ENCODE data around the gene MTMR3. TPM values are rescaled to one million over a fixed set of nuclear protein-coding genes. Genes with fewer than 3 reads are reported as not detected.

The MTMR3 gene
- total RNA-seq, 4 donors from 2014 or later, result 52.8 to 101 (median 69.1) TPM

DNA sequence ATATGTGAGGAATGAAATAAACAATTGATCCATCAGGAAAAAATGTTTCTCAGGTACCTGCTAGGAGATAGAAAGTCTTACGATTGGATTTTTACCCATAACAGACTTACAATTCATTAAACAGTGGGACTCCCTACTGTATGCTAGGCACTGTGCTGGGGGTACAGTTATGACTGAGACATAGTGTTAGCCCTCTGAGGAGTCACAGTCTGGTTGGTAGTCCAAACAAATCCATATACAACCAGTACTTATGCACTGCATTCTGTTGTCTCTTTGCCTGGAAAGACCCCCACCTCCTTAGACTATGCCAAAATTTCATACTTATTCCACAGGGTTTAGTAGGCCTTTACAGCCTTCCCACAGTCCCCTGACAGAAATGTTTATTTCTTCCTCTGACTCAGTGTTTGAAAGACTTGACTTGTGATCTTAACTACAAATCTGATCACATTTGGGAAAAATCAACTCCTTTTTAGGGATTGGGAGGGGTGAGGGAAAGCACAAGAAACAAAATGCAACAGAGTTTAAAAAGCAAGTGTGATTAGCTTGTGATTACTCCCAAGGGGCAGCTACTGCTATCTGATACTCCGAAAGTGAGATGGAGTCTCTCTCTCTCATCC is 127.9 kb downstream of the MTMR3 start:
- WGBS, 2 donors, result 42 to 44% methylated on average over 2 of the region's 2 CpGs

DNA sequence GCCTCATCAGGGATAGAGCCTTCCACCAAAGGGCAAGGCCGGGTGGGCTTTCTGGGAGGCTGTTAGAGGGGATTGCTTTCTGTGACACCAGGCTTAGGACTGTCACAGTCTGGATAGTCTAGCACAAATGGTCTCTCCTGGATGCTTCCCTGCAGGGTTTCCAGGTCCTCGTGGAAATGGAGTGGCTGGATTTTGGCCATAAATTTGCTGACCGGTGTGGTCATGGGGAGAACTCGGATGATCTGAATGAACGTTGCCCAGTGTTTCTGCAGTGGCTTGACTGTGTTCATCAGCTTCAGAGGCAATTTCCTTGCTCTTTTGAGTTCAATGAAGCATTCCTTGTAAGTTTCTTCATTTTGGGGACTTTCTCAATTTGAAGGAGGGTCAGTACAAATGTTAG is 130.2 kb downstream of the MTMR3 start:
- H3K36me3 ChIP-seq, result peaks cover 32 to 42% of the 10 kb centered on the region in 2 donors
- 32 to 38% methylated on average over 5 of the region's 5 CpGs for WGBS, 2 donors
- H3K9me3 ChIP-seq, result no peaks in the 10 kb centered on the region
- peak; percentile 56 to 66 for DNase-seq
- no peaks in the 10 kb centered on the region for H3K27me3 ChIP-seq
- intact Hi-C loops (cut with DNase I), result no loop called here
- TF ChIP-seq POLR2A (IDR thresholded peaks at IDR 0.05), result no peak
- TF ChIP-seq, protein P1, sequence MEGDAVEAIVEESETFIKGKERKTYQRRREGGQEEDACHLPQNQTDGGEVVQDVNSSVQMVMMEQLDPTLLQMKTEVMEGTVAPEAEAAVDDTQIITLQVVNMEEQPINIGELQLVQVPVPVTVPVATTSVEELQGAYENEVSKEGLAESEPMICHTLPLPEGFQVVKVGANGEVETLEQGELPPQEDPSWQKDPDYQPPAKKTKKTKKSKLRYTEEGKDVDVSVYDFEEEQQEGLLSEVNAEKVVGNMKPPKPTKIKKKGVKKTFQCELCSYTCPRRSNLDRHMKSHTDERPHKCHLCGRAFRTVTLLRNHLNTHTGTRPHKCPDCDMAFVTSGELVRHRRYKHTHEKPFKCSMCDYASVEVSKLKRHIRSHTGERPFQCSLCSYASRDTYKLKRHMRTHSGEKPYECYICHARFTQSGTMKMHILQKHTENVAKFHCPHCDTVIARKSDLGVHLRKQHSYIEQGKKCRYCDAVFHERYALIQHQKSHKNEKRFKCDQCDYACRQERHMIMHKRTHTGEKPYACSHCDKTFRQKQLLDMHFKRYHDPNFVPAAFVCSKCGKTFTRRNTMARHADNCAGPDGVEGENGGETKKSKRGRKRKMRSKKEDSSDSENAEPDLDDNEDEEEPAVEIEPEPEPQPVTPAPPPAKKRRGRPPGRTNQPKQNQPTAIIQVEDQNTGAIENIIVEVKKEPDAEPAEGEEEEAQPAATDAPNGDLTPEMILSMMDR (IDR thresholded peaks at IDR 0.05), result no peak
- peaks cover 10 to 24% of the 10 kb centered on the region in 2 donors for H3K4me1 ChIP-seq
- no peak overlapping the region for H3K4me3 ChIP-seq (replicated peaks in 1 of 3)
- peak overlapping the region; percentile 20 to 54 (median 40) for H3K27ac ChIP-seq

More for the DNA sequence above, 127.9 kb downstream of the MTMR3 start:
- Histone ChIP-seq H3K27me3 (no peaks in the 10 kb centered on the region), H3K4me1 (peaks cover 10 to 24% of the 10 kb centered on the region in 2 donors), H3K36me3 (peaks cover 25 to 36% of the 10 kb centered on the region in 2 donors), H3K27ac (no peak overlapping the region), H3K4me3 (replicated peaks in 1 of 3) (no peak overlapping the region), H3K9me3 (no peaks in the 10 kb centered on the region)
- intact Hi-C loops (cut with DNase I), result no loop called here
- DNase-seq, result no peak
- TF ChIP-seq POLR2A (IDR thresholded peaks at IDR 0.05), result no peak

DNA sequence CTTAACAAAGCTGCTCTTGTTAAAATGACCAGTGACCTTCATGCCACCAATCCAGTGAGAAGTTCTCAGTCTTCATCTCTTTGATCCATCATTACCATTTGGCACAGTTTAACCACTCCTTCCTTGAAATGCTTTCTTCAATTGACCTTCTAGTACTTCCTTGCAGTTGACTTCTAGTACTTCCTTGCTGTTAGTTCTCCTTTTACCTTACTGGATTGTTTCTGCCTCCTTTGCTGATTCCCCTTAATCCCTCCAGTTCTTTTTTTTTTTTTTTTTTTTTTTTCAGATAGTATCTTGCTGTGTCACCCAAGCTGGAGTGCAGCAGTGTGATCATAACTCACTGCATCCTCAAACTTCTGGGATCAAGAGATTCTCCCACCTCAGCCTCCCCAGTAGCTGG is 131.3 kb downstream of the MTMR3 start:
- Histone ChIP-seq H3K27me3 (no peaks in the 10 kb centered on the region), H3K4me3 (replicated peaks in 1 of 3) (no peak overlapping the region), H3K4me1 (peaks cover 10 to 24% of the 10 kb centered on the region in 2 donors), H3K36me3 (peaks cover 30 to 40% of the 10 kb centered on the region in 2 donors), H3K27ac (peak overlapping the region in 1 of 3 donors; percentile 40), H3K9me3 (no peaks in the 10 kb centered on the region)
- TF ChIP-seq, protein P1 (IDR thresholded peaks at IDR 0.05), result no peak
- TF ChIP-seq POLR2A (IDR thresholded peaks at IDR 0.05), result no peak
- intact Hi-C loops (cut with DNase I), result no loop called here
- no peak for DNase-seq

DNA sequence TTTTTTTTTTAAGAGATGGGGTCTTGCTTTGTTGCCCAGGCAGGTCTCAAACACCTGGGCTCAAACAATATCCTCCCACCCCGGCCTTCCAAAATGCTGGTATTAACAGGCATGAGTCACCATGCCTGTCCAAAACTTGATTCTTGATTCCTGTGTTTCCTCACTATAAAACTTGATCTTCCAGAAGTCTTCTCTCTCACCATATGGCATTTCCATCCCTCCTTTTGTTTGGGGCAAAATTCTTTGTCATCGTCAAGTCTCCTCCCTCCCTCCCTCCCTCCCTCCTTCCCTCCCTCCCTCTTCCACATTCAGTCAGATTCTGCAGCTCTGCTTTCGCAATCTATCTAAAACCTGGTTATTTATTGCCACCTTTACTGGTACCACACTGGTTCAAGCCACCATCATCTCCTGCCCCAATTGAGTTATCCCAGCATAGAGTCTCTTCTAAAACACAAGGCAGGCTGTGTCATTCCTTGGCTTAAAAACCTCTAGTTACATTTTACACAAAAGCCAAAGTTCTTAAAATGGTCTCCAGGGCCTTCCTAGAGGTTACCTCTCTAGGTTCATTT is 132.3 kb downstream of the MTMR3 start:
- DNase-seq, result no peak
- Histone ChIP-seq H3K27ac (no peak overlapping the region), H3K9me3 (no peaks in the 10 kb centered on the region), H3K4me1 (peaks cover 10 to 24% of the 10 kb centered on the region in 2 donors), H3K27me3 (no peaks in the 10 kb centered on the region), H3K36me3 (peaks cover 40% of the 10 kb centered on the region in 2 donors), H3K4me3 (replicated peaks in 1 of 3) (no peak overlapping the region)
- TF ChIP-seq POLR2A (IDR thresholded peaks at IDR 0.05), result no peak
- TF ChIP-seq, protein P1 (IDR thresholded peaks at IDR 0.05), result no peak
- intact Hi-C loops (cut with DNase I), result no loop called here
- WGBS, 2 donors, result 96 to 99% methylated on average over 3 of the region's 3 CpGs

DNA sequence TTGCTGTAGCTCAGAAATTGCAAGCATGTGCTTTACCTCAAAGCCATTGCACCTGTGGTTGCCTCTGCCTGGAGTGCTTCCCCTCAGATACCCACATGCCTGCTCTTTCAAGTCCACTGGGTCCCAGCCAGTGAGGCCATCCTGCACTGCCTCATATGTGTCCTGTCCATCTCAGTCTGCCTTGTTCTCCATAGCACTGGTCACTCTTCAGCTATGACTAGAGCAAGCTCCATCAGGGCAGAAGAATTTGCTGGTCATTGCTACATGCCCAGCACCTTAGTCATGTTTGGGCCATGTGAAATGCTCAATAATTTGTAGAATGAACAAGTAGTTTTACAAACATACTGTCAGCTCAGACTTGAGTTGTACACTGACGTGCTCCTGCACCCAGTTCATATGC is 132.9 kb downstream of the MTMR3 start:
- Histone ChIP-seq H3K36me3 (peaks cover 45 to 46% of the 10 kb centered on the region in 2 donors), H3K27ac (no peak overlapping the region), H3K4me1 (peaks cover 11 to 24% of the 10 kb centered on the region in 2 donors), H3K4me3 (replicated peaks in 1 of 3) (no peak overlapping the region), H3K9me3 (no peaks in the 10 kb centered on the region), H3K27me3 (no peaks in the 10 kb centered on the region)
- no peak for TF ChIP-seq POLR2A (IDR thresholded peaks at IDR 0.05)
- TF ChIP-seq, protein P1 (IDR thresholded peaks at IDR 0.05), result no peak
- 100% methylated on average over 1 of the region's 1 CpG for WGBS, 2 donors
- no peak for DNase-seq
- intact Hi-C loops (cut with DNase I), result no loop called here
